ENCODE measurements around the gene OSBP.
A peak's percentile ranks its signal among the peaks of the same experiment; 100 is the strongest.
"Not testable (repeated sequence)": the region's sequence is repeated elsewhere in the genome, so short reads cannot be mapped to it uniquely, and the experiment has no call there.

The OSBP gene

GRCh38 chr11:59552844-59553243 lies 62.7 kb downstream of the OSBP start:
- DNase-seq, result no peak

DNA sequence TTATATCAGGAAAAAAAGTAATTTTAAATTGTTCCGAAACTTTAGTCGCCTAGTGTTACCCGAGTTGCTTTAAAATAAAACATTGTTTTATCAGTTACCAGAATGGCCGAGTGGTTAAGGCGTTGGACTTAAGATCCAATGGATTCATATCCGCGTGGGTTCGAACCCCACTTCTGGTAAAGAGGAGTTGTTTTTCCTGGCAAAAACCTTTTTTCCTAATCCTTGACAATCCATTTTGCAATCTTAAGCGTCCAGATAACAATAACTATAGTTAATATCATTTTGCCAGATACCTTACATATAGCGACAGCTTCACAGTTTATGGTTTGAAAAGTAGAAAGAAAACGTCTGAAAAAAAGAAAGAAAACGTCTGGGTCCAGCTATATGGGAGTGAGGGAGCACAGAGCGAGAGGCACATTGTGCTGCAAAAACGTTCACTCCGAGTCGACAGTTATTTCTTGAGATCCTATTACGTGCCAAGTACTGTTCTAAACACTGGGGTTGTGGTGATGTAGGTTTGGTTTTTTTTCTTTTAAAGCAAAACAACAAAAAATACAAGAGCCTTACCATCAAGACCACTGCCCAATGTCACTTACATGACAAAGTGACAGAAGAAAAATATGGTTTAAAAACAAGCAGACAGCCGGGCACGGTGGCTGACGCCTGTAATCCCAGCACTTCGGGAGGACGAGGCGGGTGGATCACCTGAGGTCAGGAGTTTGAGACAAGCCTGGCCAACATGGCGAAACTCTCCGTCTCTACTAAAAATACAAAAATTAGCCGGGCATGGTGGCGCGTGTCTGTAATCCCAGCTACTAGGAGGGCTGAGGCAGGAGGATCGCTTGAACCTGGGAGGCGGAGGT lies 63.7 kb downstream of the OSBP start:
- peak; percentile 65 for DNase-seq

GRCh38 chr11:59550842-59551658 lies 64.5 kb downstream of the OSBP start:
- DNase-seq, result peak; percentile 91

DNA sequence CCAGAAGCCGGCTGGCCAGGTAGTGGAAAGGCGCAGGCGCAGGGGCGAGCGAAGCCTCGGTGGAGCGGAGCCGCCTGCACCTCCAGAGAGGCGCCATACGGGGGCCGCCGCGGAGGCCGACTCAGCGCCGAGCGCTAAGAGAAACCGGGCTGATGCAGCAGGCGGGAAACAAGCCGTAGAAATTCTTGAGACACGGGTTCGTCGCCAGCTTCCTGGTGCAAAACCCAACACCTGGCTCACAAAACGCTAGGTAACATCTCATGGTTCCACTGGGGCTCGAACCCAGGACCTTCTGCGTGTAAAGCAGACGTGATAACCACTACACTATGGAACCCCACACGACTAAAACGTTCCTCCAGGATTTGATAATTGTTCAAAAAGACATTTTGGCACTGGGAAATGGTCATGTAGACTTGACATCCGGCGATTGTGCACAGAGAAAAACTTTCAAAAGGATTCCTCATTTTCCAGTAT lies 65.2 kb downstream of the OSBP start:
- peak; percentile 98 for DNase-seq

DNA sequence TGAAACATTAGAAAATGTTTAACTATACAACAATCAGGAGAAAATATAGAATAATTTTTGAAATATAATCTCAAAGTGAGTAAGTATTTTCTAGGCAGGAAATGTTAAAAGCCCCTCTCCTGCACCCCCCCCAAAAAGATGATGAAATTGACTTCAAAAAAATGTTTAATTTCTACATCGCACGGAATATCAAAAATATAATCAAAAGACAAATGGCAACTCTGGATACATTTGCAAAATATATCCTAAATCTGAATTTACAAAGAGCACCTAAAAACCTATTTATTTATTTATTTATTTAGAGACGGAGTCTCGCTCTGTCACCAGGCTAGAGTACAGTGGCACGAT lies 67.3 kb downstream of the OSBP start:
- DNase-seq, result no peak

- DNase-seq, result not testable (repeated sequence)
Measured at GRCh38 chr11:59547605-59548308, 67.8 kb downstream of the OSBP start.

GRCh38 chr11:59545179-59546020 lies 70.2 kb downstream of the OSBP start:
- DNase-seq, result peak; percentile 43

GRCh38 chr11:59544869-59545178 lies 70.8 kb downstream of the OSBP start:
- no peak for DNase-seq

DNA sequence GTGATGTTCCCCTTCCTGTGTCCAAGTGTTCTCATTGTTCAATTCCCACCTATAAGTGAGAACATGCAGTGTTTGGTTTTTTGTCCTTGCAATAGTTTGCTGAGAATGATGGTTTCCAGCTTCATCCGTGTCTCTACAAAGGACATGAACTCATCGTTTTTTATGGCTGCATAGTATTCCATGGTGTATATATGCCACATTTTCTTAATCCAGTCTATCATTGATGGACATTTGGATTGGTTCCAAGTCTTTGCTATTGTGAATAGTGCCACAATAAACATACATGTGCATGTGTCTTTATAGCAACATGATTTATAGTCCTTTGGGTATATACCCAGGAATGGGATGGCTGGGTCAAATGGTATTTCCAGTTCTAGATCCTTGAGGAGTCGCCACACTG lies 71.9 kb downstream of the OSBP start:
- DNase-seq, result not testable (repeated sequence)

- DNase-seq, result no peak
Measured at GRCh38 chr11:59542142-59542810, 73.3 kb downstream of the OSBP start.

DNA sequence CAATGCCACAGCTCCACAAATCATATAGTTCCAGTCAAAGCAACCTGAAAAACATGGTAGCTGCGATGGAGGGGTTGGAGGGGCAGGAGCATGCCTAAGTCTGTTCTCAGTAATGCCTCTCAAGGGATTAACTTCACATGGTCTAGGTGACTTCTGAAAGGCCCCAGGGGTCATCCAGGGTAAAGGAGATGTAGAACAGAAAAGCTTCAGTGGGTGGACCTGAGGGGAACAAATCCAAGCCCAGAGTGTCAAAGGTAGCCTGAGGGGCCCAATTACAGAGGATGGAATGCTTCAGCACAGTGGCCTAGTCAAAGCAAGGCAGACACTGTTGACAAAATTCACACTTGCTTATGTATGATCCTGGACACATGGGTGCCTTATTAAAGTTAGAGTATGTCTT lies 80.9 kb downstream of the OSBP start:
- DNase-seq, result no peak

DNA sequence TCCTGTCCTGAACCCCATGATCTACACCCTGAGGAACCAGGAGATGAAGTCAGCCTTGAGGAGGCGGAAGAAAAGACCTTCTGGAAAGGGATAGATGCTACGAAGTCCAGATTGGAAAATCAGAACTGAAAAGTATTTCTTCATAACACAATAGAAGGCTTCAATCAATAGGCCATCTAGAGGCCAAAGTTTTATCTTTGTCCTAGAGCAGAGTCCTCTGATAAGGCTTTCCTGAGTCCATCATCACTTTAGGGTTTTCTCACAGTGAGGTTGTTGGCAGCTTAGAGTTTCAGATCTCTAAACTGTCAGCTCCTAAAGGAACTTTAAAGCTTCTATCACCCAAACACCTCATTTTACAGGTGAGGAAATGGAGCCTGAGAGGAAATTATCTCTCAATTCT lies 83.0 kb downstream of the OSBP start:
- DNase-seq, result no peak

GRCh38 chr11:59528711-59529110 lies 86.9 kb downstream of the OSBP start:
- DNase-seq, result no peak
